ENCODE data around the gene FNIP2.

DNA sequence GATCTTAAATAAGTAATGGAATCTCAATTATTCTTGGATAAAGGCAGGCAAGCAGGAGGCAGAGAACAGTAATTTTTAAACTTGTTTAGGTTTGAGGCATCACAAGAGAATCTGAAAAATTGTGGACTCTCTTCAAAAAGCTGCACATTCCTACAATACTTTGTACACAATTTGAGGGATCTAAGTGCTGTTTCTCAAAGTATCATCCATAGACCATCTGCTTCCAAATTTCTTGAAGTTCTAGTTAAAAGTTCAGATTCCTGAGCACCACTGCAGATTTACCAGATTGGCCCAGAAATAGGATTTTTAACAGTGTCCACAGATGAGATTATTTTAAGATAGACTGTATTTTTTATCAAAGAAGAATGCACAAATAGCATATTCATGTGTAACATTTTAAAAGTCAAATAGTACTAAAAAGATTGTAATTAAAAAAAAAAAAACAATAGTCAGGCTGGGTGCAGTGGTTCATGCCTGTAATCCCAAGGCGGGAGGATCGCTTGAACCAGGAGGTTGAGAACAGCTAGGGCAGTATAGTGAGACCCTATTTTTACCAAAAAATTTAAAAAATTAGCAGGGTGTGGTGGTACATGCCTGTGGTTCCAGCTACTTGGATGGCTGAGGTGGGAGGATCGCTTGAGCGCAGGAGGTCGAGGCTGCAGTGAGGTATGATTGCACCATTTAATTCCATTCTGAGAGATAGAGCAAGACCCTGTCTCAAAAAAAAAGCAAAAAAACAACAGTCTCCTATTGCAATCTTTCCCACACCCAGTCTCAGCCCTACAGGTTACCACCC is 14.2 kb upstream of the FNIP2 start:
- TF ChIP-seq CTCF (IDR thresholded peaks at IDR 0.05) (no peak), POLR2AphosphoS5 (IDR thresholded peaks at IDR 0.05) (no peak), POLR2A (IDR thresholded peaks at IDR 0.05) (no peak), EP300 (IDR thresholded peaks at IDR 0.05) (no peak)
